MV-4-11 (cell line): ENCODE data around the gene AFG1L.
"Not testable (repeated sequence)": the region's sequence is repeated elsewhere in the genome, so short reads cannot be mapped to it uniquely, and the experiment has no call there.

Experiments
- DNase-seq: peaks from one replicate; lab custom pipeline; 2025; lab: John Stamatoyannopoulos, UW

The AFG1L gene

DNA sequence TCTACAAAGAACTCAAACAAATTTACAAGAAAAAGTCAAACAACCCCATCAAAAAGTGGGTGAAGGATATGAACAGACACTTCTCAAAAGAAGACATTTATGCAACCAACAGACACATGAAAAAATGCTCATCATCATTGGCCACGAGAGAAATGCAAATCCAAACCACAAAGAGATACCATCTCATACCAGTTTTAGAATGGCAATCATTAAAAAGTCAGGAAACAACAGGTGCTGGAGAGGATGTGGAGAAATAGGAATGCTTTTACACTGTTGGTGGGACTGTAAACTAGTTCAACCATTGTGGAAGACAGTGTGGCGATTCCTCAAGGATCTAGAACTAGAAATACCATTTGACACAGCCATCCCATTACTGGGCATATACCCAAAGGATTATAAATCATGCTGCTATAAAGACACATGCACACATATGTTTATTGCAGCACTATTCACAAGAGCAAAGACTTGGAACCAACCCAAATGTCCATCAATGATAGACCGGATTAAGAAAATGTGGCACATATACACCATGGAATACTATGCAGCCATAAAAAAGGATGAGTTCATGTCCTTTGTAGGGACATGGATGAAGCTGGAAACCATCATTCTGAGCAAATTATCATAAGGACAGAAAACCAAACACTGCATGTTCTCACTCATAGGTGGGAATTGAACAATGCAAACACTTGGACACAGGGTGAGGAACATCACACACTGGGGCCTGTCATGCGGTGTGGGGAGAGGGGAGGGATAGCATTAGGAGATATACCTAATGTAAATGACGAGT lies 121.4 kb downstream of the AFG1L start:
- not testable (repeated sequence) for DNase-seq

DNA sequence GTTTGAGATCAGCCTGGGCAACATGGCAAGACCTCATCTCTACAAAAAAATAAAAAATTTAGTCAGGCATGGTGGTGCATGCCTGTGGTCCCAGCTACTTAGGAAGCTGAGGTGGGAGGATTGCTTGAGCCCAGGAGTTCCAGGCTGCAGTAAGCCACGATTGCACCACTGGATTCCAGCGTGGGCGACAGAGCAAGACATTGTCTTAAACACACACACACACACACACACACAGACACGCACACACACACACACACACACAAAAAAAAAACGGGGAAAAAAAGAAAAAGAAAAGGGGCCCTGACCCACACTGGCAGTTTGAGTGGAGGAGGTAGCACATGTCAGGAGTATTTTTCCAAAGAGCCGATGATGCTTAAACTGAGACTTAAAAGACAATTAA lies 122.2 kb downstream of the AFG1L start:
- peak; percentile 43 for DNase-seq

DNA sequence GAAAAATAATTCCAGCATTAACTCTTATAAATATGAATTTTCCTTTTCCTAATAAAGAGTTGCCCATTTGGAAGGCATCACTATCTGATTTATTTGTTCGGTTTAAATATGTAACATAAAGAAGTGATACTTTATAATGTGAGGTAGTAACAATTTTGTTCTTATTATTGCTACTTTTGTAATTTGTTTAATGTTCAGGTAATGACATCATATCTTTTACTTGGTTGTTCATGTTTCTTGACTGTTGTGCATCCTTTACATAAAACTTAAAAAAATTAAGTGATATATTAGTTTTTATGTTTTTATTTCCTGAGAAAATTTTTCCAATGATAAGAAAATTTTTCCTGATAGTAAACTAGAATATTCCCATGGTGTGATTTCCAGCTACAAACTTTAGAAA lies 124.6 kb downstream of the AFG1L start:
- no peak for DNase-seq

DNA sequence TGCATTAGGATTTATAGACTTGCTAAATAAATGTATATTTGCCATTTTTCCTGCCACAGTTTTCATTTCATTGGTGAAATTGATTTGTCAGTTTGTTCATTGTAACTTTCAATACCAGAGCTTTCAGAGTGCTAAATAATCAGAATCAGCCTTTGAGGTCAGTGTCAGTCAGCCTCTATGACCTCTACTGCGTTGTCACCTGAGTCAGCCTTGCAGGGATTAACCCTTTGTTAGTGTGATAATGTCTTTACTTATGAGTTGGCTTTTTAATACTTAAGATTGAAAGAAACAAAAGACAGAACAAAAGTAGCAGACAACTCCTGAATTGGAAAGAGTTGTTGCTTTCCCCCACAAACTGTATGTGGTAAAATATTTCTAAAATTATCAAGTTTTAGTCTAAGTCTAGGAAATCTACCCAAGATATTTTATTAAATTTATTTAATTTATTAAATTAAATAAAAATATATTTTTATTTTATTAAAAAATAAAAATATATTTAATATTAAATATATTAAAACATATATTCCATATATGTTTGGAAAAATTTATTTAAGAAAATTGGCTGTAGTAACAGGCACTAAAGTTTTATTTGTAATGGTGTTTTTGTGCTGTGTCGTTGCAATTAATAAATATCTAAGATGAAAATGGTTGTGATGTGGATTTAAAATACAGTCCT lies 125.2 kb downstream of the AFG1L start:
- no peak for DNase-seq

DNA sequence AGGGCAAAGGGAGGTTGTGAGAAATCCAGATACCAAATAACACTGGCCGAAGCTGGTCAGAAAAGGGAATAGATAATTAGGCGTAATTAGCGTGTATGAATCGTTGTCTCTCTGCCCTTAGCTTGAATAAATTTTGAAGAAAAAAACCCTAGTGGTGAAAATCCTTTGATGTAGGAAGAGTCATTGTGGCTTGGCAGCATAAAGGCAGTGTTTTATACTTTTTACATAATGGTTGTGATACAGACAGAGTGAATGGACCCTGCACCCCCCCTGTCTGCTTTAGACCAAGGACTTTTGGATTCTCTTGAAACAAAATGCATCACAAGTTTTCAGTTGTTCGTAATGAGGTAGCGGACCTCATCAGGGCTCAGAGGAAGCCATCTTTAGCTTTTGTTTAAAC lies 126.5 kb downstream of the AFG1L start:
- no peak for DNase-seq

DNA sequence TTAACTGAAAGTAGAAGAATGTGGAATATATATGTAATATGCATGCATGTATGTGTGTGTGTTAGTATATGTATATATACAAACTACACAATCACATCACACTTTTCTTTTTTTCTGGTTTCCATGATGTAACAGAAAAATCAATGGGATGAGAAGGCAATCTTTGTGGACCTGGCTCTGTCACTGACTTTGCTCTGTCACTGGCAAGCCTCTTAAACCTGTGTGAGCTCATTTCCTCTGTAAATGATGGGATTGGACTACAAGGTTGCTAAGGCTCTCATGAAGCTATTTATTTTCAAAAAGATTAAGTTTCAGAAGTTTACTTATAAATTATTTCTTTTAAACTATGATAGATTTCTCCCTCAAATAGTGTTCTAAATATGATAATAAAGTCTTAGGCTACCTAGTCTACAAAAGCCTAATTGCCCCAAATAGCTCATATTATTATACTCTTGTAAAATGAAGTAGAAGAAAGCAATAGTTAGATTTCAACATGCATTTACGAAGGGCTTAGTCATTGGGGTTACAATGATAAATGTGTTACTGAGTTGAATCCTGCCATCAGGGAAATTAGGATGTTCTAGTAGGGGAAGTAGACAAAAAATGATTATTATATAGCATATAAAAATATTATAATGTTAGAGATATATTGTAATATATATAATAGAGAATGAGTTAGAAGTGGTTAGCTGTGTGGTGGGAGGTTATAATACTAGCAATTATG lies 129.3 kb downstream of the AFG1L start:
- DNase-seq = no peak

DNA sequence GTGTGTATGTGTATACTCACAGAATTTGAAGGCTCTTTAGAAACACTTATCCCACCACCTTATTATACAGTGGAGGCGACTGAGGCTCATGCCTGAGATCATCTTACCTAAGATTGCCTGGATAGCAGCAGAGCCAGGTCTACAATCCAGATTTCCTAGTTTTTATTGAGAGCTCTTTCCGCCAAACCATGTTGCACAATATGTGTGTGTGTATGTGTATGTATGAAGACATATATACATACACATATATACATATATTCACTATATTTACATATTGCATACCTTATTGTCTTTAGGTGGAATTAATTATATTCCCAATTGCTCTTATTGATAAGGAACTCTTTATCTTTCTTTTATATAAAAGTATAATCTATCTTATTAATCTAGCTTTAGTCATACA lies 130.6 kb downstream of the AFG1L start:
- no peak for DNase-seq

DNA sequence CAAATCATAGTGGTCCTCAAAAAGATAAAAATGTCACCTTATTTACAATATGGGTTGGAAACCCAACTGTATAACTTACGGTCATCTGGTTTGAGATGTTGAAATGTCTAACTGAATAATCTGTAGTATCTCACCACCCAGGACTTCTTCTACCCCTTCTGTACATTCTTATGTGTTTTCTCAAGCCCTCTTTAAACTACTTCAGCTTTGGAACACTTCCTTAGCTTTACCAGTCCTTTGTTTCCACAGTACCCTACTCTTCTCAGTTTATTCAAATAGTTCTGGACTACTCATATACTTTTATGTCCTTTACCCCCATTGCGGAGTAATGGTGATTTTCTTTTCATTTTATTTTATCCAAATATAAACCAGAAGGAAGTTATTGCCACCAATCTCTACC lies 137.3 kb downstream of the AFG1L start:
- no peak for DNase-seq

DNA sequence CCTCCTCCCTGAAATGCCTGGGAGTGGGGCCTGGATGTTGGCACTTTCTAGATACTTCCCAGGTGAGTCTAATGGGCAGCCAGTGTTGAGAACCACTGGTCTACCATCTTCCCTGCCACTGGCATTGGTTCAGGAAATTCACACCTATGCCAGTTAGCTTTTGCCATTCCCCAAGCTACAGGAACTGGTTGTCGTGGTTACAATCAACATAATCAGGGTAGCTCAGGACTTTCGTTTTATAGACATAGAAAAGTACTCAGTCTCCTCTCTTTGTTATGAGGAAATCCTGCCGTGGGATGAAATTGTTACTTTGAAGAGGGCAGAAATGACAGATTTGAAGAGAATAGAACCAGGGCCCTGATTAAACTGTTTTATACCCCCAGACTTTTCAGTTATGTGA lies 137.9 kb downstream of the AFG1L start:
- DNase-seq = no peak

DNA sequence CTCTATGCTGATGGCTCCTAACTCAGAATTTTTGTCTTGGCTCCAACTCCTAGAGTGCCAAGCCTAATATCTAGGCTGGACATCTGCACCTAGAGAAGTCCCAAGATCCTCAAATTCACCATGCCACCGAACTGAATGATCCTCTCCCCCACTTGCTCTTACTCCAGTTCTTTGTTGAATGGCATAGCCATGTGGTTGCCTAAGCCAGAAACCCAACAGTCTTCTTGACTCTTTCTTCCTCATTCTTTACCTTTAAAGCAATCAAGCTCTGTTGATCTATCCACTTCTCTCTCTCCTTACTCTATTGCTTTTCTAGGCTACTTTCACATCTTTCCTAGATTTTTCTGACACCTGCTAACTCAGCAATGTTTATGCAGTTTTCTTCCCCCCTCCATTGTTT lies 139.4 kb downstream of the AFG1L start:
- peak; percentile 77 for DNase-seq

DNA sequence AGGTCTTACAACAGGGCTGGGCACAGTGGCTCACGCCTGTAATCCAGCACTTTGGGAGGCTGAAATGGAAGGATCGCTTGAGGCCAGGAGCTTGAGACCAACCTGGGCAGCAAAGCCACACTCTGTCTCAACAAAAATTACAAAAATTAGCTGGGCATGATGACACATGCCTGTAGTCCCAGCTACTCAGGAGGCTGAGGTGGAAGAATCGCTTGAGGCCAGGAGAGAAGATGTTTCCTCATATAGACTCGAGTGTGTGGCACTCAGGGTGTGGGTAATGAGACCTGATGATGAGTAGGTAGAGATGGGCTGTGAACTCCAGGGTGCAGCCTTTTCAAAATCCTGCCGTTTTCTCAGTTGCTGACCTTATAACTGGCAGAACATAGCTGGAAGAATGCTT lies 140.5 kb downstream of the AFG1L start:
- DNase-seq = no peak

DNA sequence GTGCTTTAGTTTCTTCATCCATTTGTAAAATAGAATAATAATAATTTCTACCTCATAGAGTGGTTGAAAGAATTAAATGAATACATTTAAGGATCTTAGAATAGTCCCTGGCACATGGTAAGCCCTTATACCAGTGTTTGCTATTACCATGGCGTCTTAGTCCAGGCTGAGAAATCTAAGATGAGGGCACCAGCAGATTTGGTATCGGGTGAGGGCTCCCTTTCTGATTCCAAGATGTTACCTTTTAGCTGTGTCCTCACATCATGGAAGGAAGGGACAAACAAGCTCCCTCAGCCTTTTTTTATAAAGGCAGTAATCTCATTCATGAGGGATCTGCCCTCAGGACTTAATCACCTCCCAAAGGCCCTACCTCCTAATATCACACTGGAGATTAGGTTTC lies 141.9 kb downstream of the AFG1L start:
- DNase-seq = no peak

DNA sequence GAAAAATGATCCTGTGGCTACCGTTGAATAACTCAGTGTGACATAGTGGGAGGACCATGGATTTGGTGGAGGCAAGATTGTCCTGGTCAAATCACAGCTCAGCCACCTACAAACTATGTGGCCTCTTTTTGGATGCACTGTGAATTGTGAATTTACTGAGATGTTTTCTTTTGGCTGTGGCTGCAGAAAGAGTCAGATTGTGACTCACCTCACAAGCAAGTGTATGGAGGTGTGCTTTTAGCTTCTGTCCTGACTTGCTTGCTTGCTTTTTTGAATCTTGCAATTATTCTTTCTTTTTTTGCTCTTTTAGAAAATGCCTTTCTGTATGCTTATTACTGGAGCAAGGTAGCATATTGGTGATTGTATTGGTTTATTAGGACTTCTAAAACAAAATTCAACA lies 143.0 kb downstream of the AFG1L start:
- no peak for DNase-seq

DNA sequence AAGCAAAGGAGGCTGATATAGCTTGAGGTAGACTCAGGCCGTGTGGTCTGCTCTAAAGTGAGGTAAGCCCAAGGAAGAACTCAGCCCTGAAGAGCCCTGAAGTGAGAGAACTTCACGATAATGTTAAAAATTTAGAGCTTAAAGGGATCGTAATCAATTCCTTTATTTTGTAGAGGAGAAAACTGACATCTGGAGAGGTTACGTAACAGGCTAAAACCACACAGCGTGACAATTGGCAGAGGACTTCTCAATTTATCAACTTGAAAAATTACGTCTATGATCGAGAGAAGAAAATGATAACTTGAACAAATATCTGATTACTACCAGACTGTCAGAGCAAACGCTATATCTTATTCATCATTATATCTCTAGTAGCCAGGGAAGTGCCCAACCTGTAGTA lies 144.1 kb downstream of the AFG1L start:
- DNase-seq = peak; percentile 90

DNA sequence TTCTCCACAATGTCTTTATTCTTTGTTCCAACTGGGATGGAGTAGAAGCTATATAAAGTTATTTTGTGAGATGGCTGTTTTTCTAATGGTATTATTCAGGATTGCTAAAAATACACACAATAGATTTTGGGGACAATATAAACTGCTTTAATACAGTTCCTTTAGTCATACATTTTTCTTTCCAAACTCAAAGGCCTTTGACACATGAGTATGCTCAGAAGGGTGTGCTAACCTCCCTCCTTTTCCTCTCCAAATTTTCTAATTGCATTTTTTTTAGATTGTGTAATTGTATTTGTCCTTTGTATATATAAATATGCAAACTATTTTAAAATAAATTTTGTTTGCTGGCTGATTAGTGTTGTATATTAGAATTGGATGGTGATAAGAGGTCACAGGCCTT lies 146.3 kb downstream of the AFG1L start:
- DNase-seq = no peak

DNA sequence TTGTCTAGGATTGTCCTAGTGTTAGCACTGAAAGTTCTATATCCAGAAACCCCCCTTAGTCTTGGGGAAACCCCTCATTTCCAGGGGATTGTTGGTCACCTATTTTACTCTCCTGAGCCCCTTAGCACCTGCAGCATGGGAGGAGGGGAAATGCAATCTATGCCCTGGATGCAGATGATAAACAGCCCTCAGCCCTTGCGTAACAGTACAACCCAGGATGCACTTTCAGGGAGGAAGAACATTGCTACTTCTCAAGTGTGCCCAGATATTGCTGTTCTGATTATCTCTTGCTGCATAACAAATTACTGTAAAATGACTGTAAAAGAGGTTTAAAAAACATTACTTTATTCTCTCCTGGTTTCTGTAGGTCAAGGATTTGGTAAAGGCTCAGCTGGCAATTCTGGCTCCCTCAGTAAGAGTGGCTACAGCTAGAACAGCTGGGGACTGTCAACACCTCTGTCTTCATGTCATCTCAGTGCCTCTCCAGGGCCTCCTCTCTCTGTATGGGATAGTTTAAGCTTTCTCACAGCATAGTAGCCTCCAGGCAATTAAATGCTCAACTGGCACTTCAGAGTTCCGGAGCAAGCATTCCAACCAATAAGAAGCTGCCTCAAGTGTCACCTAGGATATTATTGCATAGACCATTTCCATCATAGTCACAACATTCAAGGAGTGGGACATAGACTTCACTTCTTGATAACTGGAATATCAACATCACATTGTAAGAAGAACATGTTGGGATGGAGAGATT lies 148.1 kb downstream of the AFG1L start:
- peak; percentile 47 for DNase-seq

DNA sequence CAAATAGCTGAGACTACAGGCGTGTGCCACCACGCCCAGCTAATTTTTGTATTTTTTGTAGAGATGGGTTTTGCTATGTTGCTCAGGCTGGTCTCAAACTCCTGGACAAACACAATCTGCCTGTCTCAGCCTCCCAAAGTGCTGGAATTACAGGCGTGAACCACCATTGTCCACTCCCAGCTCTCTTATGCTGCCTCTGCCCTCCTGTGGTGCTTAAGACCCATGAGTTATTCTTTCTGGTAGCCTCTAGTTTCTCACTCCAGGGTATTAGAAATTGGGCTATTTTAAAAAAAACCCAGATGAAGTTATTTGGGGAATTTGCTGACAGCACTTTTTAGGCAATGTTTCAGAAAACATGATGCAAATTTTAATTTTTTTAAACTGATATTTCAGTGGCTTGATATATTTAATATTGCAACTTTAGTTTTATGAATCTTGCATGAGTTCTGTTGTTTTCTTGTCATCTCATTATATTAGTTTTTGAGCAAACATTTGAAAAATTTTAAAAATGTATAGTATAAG lies 151.8 kb downstream of the AFG1L start:
- no peak for DNase-seq

DNA sequence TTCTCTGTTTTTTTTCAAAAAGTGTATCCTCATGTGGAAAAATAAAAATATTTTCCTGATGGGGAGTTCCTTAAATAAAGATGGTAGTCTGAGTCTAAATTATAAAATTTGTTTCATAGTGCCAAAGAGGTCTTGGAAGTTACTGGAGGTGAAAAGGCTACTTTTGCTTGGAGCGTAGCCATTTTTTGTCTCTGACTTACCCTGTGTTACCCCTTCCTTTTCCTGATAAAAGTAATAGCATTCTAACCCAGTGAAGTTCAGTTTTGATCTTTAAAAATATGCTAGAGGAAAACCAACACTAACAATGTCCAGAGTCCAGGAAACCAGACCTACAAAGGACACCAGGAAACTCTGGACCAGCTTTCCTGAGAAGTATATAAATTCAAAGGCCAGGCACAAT lies 153.6 kb downstream of the AFG1L start:
- no peak for DNase-seq

DNA sequence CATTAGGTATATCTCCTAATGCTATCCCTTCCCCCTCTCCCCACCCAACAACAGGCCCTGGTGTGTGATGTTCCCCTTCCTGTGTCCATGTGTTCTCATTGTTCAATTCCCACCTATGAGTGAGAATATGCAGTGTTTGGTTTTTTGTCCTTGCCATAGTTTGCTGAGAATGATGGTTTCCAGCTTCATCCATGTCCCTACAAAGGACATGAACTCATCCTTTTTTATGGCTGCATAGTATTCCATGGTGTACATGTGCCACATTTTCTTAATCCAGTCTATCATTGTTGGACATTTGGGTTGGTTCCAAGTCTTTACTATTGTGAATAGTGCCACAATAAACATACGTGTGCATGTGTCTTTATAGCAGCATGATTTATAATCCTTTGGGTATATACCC lies 154.9 kb downstream of the AFG1L start:
- not testable (repeated sequence) for DNase-seq

DNA sequence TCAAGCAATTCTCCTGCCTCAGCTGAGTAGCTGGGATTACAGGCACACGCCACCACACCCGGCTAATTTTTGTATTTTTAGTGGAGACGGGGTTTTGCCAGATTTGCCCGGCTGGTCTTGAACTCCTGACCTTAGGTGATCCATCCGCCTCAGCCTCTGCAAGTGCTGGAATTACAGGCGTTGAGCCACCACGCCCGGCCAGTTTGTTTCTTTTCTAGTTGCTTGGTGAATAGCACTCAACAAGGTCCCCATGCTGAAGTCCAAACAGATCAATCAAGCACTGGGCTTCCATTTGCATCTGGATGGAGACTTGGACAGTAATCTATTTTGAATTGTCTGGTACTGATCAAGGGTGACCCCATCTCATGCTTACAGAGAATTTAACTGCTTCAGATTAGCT lies 157.0 kb downstream of the AFG1L start:
- no peak for DNase-seq

DNA sequence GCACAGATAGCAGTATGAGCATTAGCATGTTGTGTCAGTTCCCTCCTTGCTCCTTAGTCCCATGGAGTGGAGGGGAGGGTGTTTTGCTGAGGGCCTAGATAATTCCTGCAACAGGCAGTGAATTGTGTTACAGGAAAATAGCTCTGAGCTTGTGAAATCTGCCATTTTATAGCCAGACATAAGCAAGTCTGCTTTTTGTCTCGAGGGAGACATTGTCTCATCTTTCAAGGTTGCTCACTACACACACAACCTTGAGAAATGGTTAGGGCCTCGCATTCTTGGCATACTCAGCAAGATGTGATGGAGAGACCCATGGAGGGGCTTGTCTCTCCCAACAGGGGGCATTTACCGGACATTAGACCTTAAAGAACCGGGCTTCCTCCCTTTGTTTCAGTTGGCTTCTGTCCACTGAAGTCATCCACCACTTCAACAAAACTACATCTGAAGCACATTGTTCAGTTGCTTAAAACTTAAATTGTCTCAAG lies 157.9 kb downstream of the AFG1L start:
- no peak for DNase-seq

DNA sequence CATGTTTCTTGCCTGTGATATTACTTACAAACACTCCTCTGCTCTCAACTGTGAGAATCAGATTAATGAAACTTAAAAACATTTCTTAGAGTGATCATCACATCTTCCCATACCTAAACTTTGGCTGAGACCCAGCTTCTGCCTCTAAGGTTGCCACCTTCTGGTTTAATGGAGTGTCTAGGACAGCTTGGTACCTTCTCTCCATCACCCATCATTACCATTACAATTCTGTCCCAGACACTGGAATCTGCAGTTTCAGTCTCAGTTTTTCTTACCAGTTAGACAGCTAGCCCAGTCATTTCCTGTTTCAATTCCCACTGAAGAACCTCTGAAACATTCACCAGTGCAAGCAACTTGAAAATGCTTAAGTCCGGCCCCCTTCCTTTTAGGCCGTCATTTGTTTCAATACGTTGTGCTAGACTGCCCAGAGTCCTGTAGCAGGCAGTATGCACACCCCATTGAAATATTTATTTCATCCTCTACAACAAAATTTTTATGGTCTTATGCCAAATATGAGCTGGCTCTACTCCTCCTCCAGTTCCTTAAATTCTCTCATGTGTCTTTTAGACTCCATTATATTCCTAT lies 158.8 kb downstream of the AFG1L start:
- peak; percentile 89 for DNase-seq
